GM23338 (cell line): ENCODE results near the gene ARHGEF3. TPM values are rescaled to one million over a fixed set of nuclear protein-coding genes. Genes with fewer than 3 reads are reported as not detected.

Experiments
- ATAC-seq: fragments of 200-7000 bp; cut with Tn5 transposase; 3 replicates; pipeline ENCODE4 v1.9.1; 2020
- DNase-seq: peaks from one replicate; pipeline ENCODE4 v3.0.0-alpha.2; 2015; ENCODE audit warnings: low spot score
- H2AFZ ChIP-seq: fragments of 200-600 bp; sonication (generic); 2 replicates; pipeline ENCODE4 v1.8.0; 2016; ENCODE audit warnings: antibody characterized with exemption, mild to moderate bottlenecking, moderate library complexity
- H3F3A ChIP-seq: fragments of 200-600 bp; sonication (generic); replicated peaks from 2 replicates; pipeline ENCODE4 v1.8.0; 2017; ENCODE audit warnings: antibody characterized with exemption, mixed run types, low read depth
- H3K27ac ChIP-seq: fragments of 200-600 bp; sonication (generic); 2 replicates; pipeline ENCODE4 v1.6.1; 2016; ENCODE audit warnings: low read depth
- H3K27me3 ChIP-seq: fragments of 200-600 bp; sonication (generic); 2 replicates; pipeline ENCODE4 v1.8.0; 2016; ENCODE audit warnings: mild to moderate bottlenecking, mixed run types, moderate library complexity; ENCODE audit not compliant: insufficient read depth
- H3K36me3 ChIP-seq: fragments of 200-600 bp; sonication (generic); 2 replicates; pipeline ENCODE4 v1.8.0; 2016; ENCODE audit warnings: mild to moderate bottlenecking; ENCODE audit not compliant: insufficient read depth
- H3K4me1 ChIP-seq: fragments of 200-600 bp; sonication (generic); 2 replicates; pipeline ENCODE4 v1.8.0; 2016; ENCODE audit warnings: mild to moderate bottlenecking, moderate library complexity; ENCODE audit not compliant: insufficient read depth
- H3K4me2 ChIP-seq: fragments of 200-600 bp; sonication (generic); 2 replicates; pipeline ENCODE4 v1.7.1; 2017; ENCODE audit warnings: mixed run types
- H3K4me3 ChIP-seq: fragments of 200-600 bp; sonication (generic); 2 replicates; pipeline ENCODE4 v1.6.1; 2016; ENCODE audit warnings: mixed run types
- H3K79me2 ChIP-seq: fragments of 200-600 bp; sonication (generic); replicated peaks from 2 replicates; pipeline ENCODE4 v1.8.0; 2017; ENCODE audit warnings: mild to moderate bottlenecking; ENCODE audit not compliant: insufficient read depth
- H3K9me2 ChIP-seq: fragments of 200-600 bp; sonication (generic); 2 replicates; pipeline ENCODE4 v1.8.0; 2017; ENCODE audit not compliant: insufficient read depth
- H4K20me1 ChIP-seq: fragments of 200-600 bp; sonication (generic); replicated peaks from 2 replicates; pipeline ENCODE4 v1.8.0; 2017; ENCODE audit warnings: mild to moderate bottlenecking; ENCODE audit not compliant: insufficient read depth
- H3K27ac Mint-ChIP-seq: 2 replicates; pipeline ENCODE4 v1.8.0; 2020; ENCODE audit warnings: inconsistent platforms, mild to moderate bottlenecking, moderate library complexity, mixed read lengths
- H3K27me3 Mint-ChIP-seq: 3 replicates; pipeline ENCODE4 v1.8.0; 2022; ENCODE audit warnings: low read depth, mild to moderate bottlenecking, moderate library complexity, mixed read lengths, inconsistent platforms; ENCODE audit not compliant: insufficient read depth, poor library complexity
- H3K36me3 Mint-ChIP-seq: 3 replicates; pipeline ENCODE4 v1.8.0; 2021; ENCODE audit warnings: low read depth, mild to moderate bottlenecking, inconsistent platforms, moderate library complexity, mixed read lengths
- H3K4me1 Mint-ChIP-seq: 3 replicates; pipeline ENCODE4 v1.8.0; 2020; ENCODE audit warnings: mild to moderate bottlenecking, inconsistent platforms, mixed read lengths
- H3K4me3 Mint-ChIP-seq: 3 replicates; pipeline ENCODE4 v1.8.0; 2021; ENCODE audit warnings: moderate library complexity, mild to moderate bottlenecking, inconsistent platforms, mixed read lengths
- H3K9me3 Mint-ChIP-seq: 3 replicates; pipeline ENCODE4 v1.8.0; 2020; ENCODE audit warnings: moderate library complexity, mild to moderate bottlenecking, inconsistent platforms, mixed read lengths
- CREB1 ChIP-seq: fragments of 250-450 bp; sonication (Bioruptor Pico); IDR thresholded peaks from 2 replicates; pipeline ENCODE4 v1.5.0; 2020; ENCODE audit warnings: low read depth, mild to moderate bottlenecking, moderate library complexity
- EZH2 ChIP-seq: fragments of 200-600 bp; sonication (generic); IDR thresholded peaks from one replicate; pipeline ENCODE4 v1.8.0; 2017; ENCODE audit warnings: antibody characterized with exemption, mild to moderate bottlenecking, low read depth; ENCODE audit not compliant: unreplicated experiment
- EZH2phosphoT487 ChIP-seq: fragments of 200-600 bp; sonication (generic); IDR thresholded peaks from one replicate; pipeline ENCODE4 v1.8.1; 2018; ENCODE audit warnings: antibody characterized with exemption; ENCODE audit not compliant: unreplicated experiment
- JUNB ChIP-seq: IDR thresholded peaks from one replicate; pipeline ENCODE4 v1.6.1; 2016; ENCODE audit warnings: antibody characterized with exemption; ENCODE audit not compliant: unreplicated experiment
- NANOG ChIP-seq: IDR thresholded peaks from 2 replicates; pipeline ENCODE4 v1.6.1; 2016; ENCODE audit warnings: antibody characterized with exemption, borderline replicate concordance
- POLR2AphosphoS5 ChIP-seq: IDR thresholded peaks from 2 replicates; pipeline ENCODE4 v1.6.1; 2016; ENCODE audit warnings: antibody characterized with exemption, low read depth
- STAT1 ChIP-seq: IDR thresholded peaks from one replicate; pipeline ENCODE4 v1.6.1; 2016; ENCODE audit warnings: antibody characterized with exemption; ENCODE audit not compliant: unreplicated experiment
- ZNF114 ChIP-seq: fragments of 250-450 bp; sonication (Bioruptor Pico); IDR thresholded peaks from 2 replicates; pipeline ENCODE4 v1.5.0; 2020; ENCODE audit warnings: mild to moderate bottlenecking, moderate library complexity
- ZNF331 ChIP-seq: fragments of 250-450 bp; sonication (Bioruptor Pico); IDR thresholded peaks from 2 replicates; pipeline ENCODE4 v1.5.0; 2020; ENCODE audit warnings: low read depth, mild to moderate bottlenecking, moderate library complexity
- polyA plus RNA-seq: library from polyadenylated mRNA; unstranded; fragments of >200 nt; fragmentation: Nextera tagmentation; extraction: Ambion mirVana; gene quantifications from 2 replicates; pipeline ENCODE4 v1.2.1, GENCODE V29; 2016
- total RNA-seq: library from RNA; depleted of rRNA; stranded (reverse); fragments of >200 nt; shearing (Covaris generic); gene quantifications from 2 replicates; pipeline ENCODE4 v1.2.3, GENCODE V29; 2014
- TF ChIP-seq, protein P1 (sequence below): IDR thresholded peaks from one replicate; pipeline ENCODE4 v1.6.1; 2018; ENCODE audit warnings: antibody characterized with exemption; ENCODE audit not compliant: unreplicated experiment
- TF ChIP-seq, protein P2 (sequence below): IDR thresholded peaks from 2 replicates; pipeline ENCODE4 v1.6.1; 2016; ENCODE audit warnings: antibody characterized with exemption
- TF ChIP-seq, protein P3 (sequence below), 2 experiments: fragments of 200-600 bp in 1 of 2; sonication (generic) in 1 of 2; conservative IDR thresholded peaks; 2 replicates each; pipeline versions ENCODE4 v1.5.1 to v1.6.1; 2016 to 2017; ENCODE audit warnings: antibody characterized with exemption in 2 of 2, low read depth in 2 of 2, mild to moderate bottlenecking in 2 of 2, moderate library complexity in 1 of 2

ARHGEF3 gene
- total and polyA plus RNA-seq, 2 experiments from 2014 or later: 5.0 to 5.1 TPM

GRCh38 chr3:56796996-56797395 is 4.8 kb downstream of the ARHGEF3 start (continued):
- TF ChIP-seq, protein P1, sequence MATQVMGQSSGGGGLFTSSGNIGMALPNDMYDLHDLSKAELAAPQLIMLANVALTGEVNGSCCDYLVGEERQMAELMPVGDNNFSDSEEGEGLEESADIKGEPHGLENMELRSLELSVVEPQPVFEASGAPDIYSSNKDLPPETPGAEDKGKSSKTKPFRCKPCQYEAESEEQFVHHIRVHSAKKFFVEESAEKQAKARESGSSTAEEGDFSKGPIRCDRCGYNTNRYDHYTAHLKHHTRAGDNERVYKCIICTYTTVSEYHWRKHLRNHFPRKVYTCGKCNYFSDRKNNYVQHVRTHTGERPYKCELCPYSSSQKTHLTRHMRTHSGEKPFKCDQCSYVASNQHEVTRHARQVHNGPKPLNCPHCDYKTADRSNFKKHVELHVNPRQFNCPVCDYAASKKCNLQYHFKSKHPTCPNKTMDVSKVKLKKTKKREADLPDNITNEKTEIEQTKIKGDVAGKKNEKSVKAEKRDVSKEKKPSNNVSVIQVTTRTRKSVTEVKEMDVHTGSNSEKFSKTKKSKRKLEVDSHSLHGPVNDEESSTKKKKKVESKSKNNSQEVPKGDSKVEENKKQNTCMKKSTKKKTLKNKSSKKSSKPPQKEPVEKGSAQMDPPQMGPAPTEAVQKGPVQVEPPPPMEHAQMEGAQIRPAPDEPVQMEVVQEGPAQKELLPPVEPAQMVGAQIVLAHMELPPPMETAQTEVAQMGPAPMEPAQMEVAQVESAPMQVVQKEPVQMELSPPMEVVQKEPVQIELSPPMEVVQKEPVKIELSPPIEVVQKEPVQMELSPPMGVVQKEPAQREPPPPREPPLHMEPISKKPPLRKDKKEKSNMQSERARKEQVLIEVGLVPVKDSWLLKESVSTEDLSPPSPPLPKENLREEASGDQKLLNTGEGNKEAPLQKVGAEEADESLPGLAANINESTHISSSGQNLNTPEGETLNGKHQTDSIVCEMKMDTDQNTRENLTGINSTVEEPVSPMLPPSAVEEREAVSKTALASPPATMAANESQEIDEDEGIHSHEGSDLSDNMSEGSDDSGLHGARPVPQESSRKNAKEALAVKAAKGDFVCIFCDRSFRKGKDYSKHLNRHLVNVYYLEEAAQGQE: no peak
- TF ChIP-seq ZNF114 (CRISPR knock-in tag) (no peak), EZH2phosphoT487 (no peak), CREB1 (CRISPR knock-in tag) (no peak), JUNB (no peak), STAT1 (no peak)
- TF ChIP-seq, protein P2, sequence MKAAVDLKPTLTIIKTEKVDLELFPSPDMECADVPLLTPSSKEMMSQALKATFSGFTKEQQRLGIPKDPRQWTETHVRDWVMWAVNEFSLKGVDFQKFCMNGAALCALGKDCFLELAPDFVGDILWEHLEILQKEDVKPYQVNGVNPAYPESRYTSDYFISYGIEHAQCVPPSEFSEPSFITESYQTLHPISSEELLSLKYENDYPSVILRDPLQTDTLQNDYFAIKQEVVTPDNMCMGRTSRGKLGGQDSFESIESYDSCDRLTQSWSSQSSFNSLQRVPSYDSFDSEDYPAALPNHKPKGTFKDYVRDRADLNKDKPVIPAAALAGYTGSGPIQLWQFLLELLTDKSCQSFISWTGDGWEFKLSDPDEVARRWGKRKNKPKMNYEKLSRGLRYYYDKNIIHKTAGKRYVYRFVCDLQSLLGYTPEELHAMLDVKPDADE: no peak

- no peaks in the 10 kb centered on the region for H3F3A ChIP-seq
- H3K4me2 ChIP-seq: no peak overlapping the region
- DNase-seq (no peak), ATAC-seq (no peak)
- peaks cover 12% of the 10 kb centered on the region for H3K4me1 Mint-ChIP-seq
- peaks cover 2% of the 10 kb centered on the region for H3K27me3 Mint-ChIP-seq
- H3K4me3 ChIP-seq: no peak overlapping the region
- H3K9me3 Mint-ChIP-seq: no peaks in the 10 kb centered on the region
- peaks cover 9% of the 10 kb centered on the region; the same call in 1 of the 2 replicates for H3K27me3 ChIP-seq
- H3K36me3 Mint-ChIP-seq: no peaks in the 10 kb centered on the region
- H3K27ac Mint-ChIP-seq: no peak overlapping the region
- no peak overlapping the region for H2AFZ ChIP-seq
- H3K27ac ChIP-seq: no peak overlapping the region
- H3K4me1 ChIP-seq: peaks cover 4% of the 10 kb centered on the region; the same call in 1 of the 2 replicates
- no peaks in the 10 kb centered on the region; the same call in 1 of the 2 replicates for H4K20me1 ChIP-seq
- H3K79me2 ChIP-seq: no peaks in the 10 kb centered on the region
- H3K4me3 Mint-ChIP-seq: no peak overlapping the region
- no peaks in the 10 kb centered on the region for H3K36me3 ChIP-seq
- H3K9me2 ChIP-seq: no peaks in the 10 kb centered on the region
- TF ChIP-seq, protein P1: no peak
- TF ChIP-seq JUNB (no peak), ZNF331 (CRISPR knock-in tag) (no peak), ZNF114 (CRISPR knock-in tag) (no peak), EZH2 (no peak), POLR2AphosphoS5 (no peak), NANOG (no peak), CREB1 (CRISPR knock-in tag) (no peak), STAT1 (no peak)
- TF ChIP-seq, protein P2: no peak
- TF ChIP-seq, protein P3, sequence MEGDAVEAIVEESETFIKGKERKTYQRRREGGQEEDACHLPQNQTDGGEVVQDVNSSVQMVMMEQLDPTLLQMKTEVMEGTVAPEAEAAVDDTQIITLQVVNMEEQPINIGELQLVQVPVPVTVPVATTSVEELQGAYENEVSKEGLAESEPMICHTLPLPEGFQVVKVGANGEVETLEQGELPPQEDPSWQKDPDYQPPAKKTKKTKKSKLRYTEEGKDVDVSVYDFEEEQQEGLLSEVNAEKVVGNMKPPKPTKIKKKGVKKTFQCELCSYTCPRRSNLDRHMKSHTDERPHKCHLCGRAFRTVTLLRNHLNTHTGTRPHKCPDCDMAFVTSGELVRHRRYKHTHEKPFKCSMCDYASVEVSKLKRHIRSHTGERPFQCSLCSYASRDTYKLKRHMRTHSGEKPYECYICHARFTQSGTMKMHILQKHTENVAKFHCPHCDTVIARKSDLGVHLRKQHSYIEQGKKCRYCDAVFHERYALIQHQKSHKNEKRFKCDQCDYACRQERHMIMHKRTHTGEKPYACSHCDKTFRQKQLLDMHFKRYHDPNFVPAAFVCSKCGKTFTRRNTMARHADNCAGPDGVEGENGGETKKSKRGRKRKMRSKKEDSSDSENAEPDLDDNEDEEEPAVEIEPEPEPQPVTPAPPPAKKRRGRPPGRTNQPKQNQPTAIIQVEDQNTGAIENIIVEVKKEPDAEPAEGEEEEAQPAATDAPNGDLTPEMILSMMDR (conservative IDR thresholded peaks at IDR 0.05; ENCODE audit: low read depth in 2 of 2): no peak
Observed at GRCh38 chr3:56796202-56796601, 5.5 kb downstream of the ARHGEF3 start.
